ENCODE measurements around the gene ALDH1A3.

The ALDH1A3 gene

GRCh38 chr15:100863796-100864267 lies 15.8 kb upstream of the ALDH1A3 start:
- DNase-seq (ENCODE audit: low spot score), result no peak
- in situ Hi-C loops (cut with MboI; ENCODE audit: low pct_unique_long_range_greater_than_20kb, low sequenced_read_pairs, unreplicated experiment), result no loop called here
- TF ChIP-seq CTCF (IDR thresholded peaks at IDR 0.05; ENCODE audit: extremely low read depth, insufficient read depth, missing control alignments), result no peak

GRCh38 chr15:100866386-100867330 lies 13.0 kb upstream of the ALDH1A3 start:
- in situ Hi-C loops (cut with MboI; ENCODE audit: low pct_unique_long_range_greater_than_20kb, low sequenced_read_pairs, unreplicated experiment), result no loop called here

GRCh38 chr15:100867433-100867832 lies 12.2 kb upstream of the ALDH1A3 start:
- in situ Hi-C loops (cut with MboI; ENCODE audit: low pct_unique_long_range_greater_than_20kb, low sequenced_read_pairs, unreplicated experiment), result no loop called here
- no peak for DNase-seq (ENCODE audit: low spot score)
- TF ChIP-seq CTCF (IDR thresholded peaks at IDR 0.05; ENCODE audit: extremely low read depth, insufficient read depth, missing control alignments), result no peak

More at GRCh38 chr15:100866386-100867330, 13.0 kb upstream of the ALDH1A3 start:
- DNase-seq (ENCODE audit: low spot score), result no peak
- TF ChIP-seq CTCF (IDR thresholded peaks at IDR 0.05; ENCODE audit: extremely low read depth, insufficient read depth, missing control alignments), result no peak

- in situ Hi-C loops (cut with MboI; ENCODE audit: low pct_unique_long_range_greater_than_20kb, low sequenced_read_pairs, unreplicated experiment), result no loop called here
- peak; percentile 44 for TF ChIP-seq CTCF (IDR thresholded peaks at IDR 0.05; ENCODE audit: extremely low read depth, insufficient read depth, missing control alignments)
- DNase-seq (ENCODE audit: low spot score), result no peak
Measured at GRCh38 chr15:100869151-100869999, 10.3 kb upstream of the ALDH1A3 start.

GRCh38 chr15:100873029-100873677 lies 6.5 kb upstream of the ALDH1A3 start:
- in situ Hi-C loops (cut with MboI; ENCODE audit: low pct_unique_long_range_greater_than_20kb, low sequenced_read_pairs, unreplicated experiment), result no loop called here
- peak; percentile 78 for DNase-seq (ENCODE audit: low spot score)
- peak; percentile 86 for TF ChIP-seq CTCF (IDR thresholded peaks at IDR 0.05; ENCODE audit: extremely low read depth, insufficient read depth, missing control alignments)

- in situ Hi-C loops (cut with MboI; ENCODE audit: low pct_unique_long_range_greater_than_20kb, low sequenced_read_pairs, unreplicated experiment), result no loop called here
- TF ChIP-seq CTCF (IDR thresholded peaks at IDR 0.05; ENCODE audit: extremely low read depth, insufficient read depth, missing control alignments), result no peak
- no peak for DNase-seq (ENCODE audit: low spot score)
Measured at GRCh38 chr15:100875495-100875894, 4.1 kb upstream of the ALDH1A3 start.
